ENCODE data around the gene GRAMD1C.

The GRAMD1C gene

GRCh38 chr3:113795693-113796092 is 42.9 kb upstream of the GRAMD1C start:
- TF ChIP-seq CTCF (IDR thresholded peaks at IDR 0.05; ENCODE audit: low read length) (no peak), EZH2 (optimal IDR thresholded peaks at IDR 0.05; ENCODE audit: low read depth, low read length) (no peak), EZH2phosphoT487 (IDR thresholded peaks at IDR 0.05; ENCODE audit: low read length) (no peak)

GRCh38 chr3:113802795-113803455 is 35.7 kb upstream of the GRAMD1C start:
- peaks cover 3% of the 10 kb centered on the region; the same call in 1 of the 2 replicates for H3F3A ChIP-seq (ENCODE audit: insufficient read depth, low read length)
- H3K27ac ChIP-seq (ENCODE audit: low read length), result no peak overlapping the region
- no peak overlapping the region for H3K4me3 ChIP-seq (ENCODE audit: low read length)
- H2AFZ ChIP-seq (ENCODE audit: low read length), result no peak overlapping the region
- no peaks in the 10 kb centered on the region for H3K79me2 ChIP-seq (ENCODE audit: low read length)
- H4K20me1 ChIP-seq (ENCODE audit: insufficient read depth, low read length), result no peaks in the 10 kb centered on the region
- no peaks in the 10 kb centered on the region for H3K27me3 ChIP-seq (replicated peaks; ENCODE audit: insufficient read depth, low read length)
- TF ChIP-seq EZH2 (optimal IDR thresholded peaks at IDR 0.05; ENCODE audit: low read depth, low read length), result no peak
- no peak for TF ChIP-seq CTCF (IDR thresholded peaks at IDR 0.05; ENCODE audit: low read length)
- TF ChIP-seq EZH2phosphoT487 (IDR thresholded peaks at IDR 0.05; ENCODE audit: low read length), result no peak
- 0 out of 2 replicates have a peak overlapping the region, but pooled peaks have one; percentile 1 for H3K4me2 ChIP-seq (ENCODE audit: low read depth, low read length)
- H3K36me3 ChIP-seq (replicated peaks; ENCODE audit: insufficient read depth, low read length), result peaks cover 21% of the 10 kb centered on the region
- H3K9ac ChIP-seq (ENCODE audit: low read length), result no peak overlapping the region
- peak; percentile 31 for DNase-seq
- no peaks in the 10 kb centered on the region for H3K9me3 ChIP-seq (replicated peaks; ENCODE audit: insufficient read depth, low read length)
- H3K9me2 ChIP-seq (replicated peaks; ENCODE audit: insufficient read depth, low read length), result no peaks in the 10 kb centered on the region
- peaks cover 7% of the 10 kb centered on the region; the same call in 1 of the 2 replicates for H3K4me1 ChIP-seq (ENCODE audit: low read length)

More at GRCh38 chr3:113795693-113796092, 42.9 kb upstream of the GRAMD1C start:
- no peak for DNase-seq
- no peaks in the 10 kb centered on the region for H3K27me3 ChIP-seq (replicated peaks; ENCODE audit: insufficient read depth, low read length)
- no peak overlapping the region for H3K4me2 ChIP-seq (ENCODE audit: low read depth, low read length)
- peaks cover 28% of the 10 kb centered on the region for H3K36me3 ChIP-seq (replicated peaks; ENCODE audit: insufficient read depth, low read length)
- no peak overlapping the region for H3K4me3 ChIP-seq (ENCODE audit: low read length)
- H2AFZ ChIP-seq (ENCODE audit: low read length), result no peak overlapping the region
- H3K27ac ChIP-seq (ENCODE audit: low read length), result no peak overlapping the region
- no peak overlapping the region for H3K9ac ChIP-seq (ENCODE audit: low read length)
- no peaks in the 10 kb centered on the region for H3F3A ChIP-seq (ENCODE audit: insufficient read depth, low read length)
- H3K4me1 ChIP-seq (ENCODE audit: low read length), result no peaks in the 10 kb centered on the region
- H3K9me3 ChIP-seq (replicated peaks; ENCODE audit: insufficient read depth, low read length), result no peaks in the 10 kb centered on the region
- H3K79me2 ChIP-seq (ENCODE audit: low read length), result no peaks in the 10 kb centered on the region
- no peaks in the 10 kb centered on the region for H3K9me2 ChIP-seq (replicated peaks; ENCODE audit: insufficient read depth, low read length)
- no peaks in the 10 kb centered on the region for H4K20me1 ChIP-seq (ENCODE audit: insufficient read depth, low read length)

- H3K4me1 ChIP-seq (ENCODE audit: low read length), result peaks cover 7% of the 10 kb centered on the region; the same call in 1 of the 2 replicates
- H3K27ac ChIP-seq (ENCODE audit: low read length), result no peak overlapping the region
- peaks cover 18% of the 10 kb centered on the region; the same call in 1 of the 2 replicates for H3K36me3 ChIP-seq (replicated peaks; ENCODE audit: insufficient read depth, low read length)
- peaks cover 3% of the 10 kb centered on the region; the same call in 1 of the 2 replicates for H3F3A ChIP-seq (ENCODE audit: insufficient read depth, low read length)
- no peak for DNase-seq
- H3K9me2 ChIP-seq (replicated peaks; ENCODE audit: insufficient read depth, low read length), result no peaks in the 10 kb centered on the region
- no peak for TF ChIP-seq EZH2 (optimal IDR thresholded peaks at IDR 0.05; ENCODE audit: low read depth, low read length)
- TF ChIP-seq CTCF (IDR thresholded peaks at IDR 0.05; ENCODE audit: low read length), result no peak
- no peak for TF ChIP-seq EZH2phosphoT487 (IDR thresholded peaks at IDR 0.05; ENCODE audit: low read length)
- no peaks in the 10 kb centered on the region for H3K9me3 ChIP-seq (replicated peaks; ENCODE audit: insufficient read depth, low read length)
- H4K20me1 ChIP-seq (ENCODE audit: insufficient read depth, low read length), result no peaks in the 10 kb centered on the region
- no peak overlapping the region for H3K4me2 ChIP-seq (ENCODE audit: low read depth, low read length)
- H2AFZ ChIP-seq (ENCODE audit: low read length), result no peak overlapping the region
- no peak overlapping the region for H3K9ac ChIP-seq (ENCODE audit: low read length)
- H3K27me3 ChIP-seq (replicated peaks; ENCODE audit: insufficient read depth, low read length), result no peaks in the 10 kb centered on the region
- no peaks in the 10 kb centered on the region for H3K79me2 ChIP-seq (ENCODE audit: low read length)
- no peak overlapping the region for H3K4me3 ChIP-seq (ENCODE audit: low read length)
Measured at GRCh38 chr3:113804661-113805060, 33.9 kb upstream of the GRAMD1C start.

Data from MM.1S (cell line).